Hippocampal formation (tissue), 2 donors: ENCODE data around the gene LSM6.

ENCODE experiments used
- DNase-seq, 2 donors: peaks; one replicate each; lab custom pipeline; 2025; lab: John Stamatoyannopoulos, UW

LSM6 gene

GRCh38 chr4:146175541-146176453 lies at the start of gene LSM6:
TSS of gene LSM6 (plus strand) at chr4:146175718. CDS start at chr4:146182922, 7,204 bp downstream.
- DNase-seq, result peak; percentile 91 to 92

GRCh38 chr4:146132445-146132844 lies 43.1 kb upstream of the LSM6 start:
- DNase-seq, result no peak

GRCh38 chr4:146134761-146135445 lies 40.6 kb upstream of the LSM6 start:
- peak in 1 of 2 donors; percentile 1 for DNase-seq

- no peak for DNase-seq
Measured at GRCh38 chr4:146135941-146136340, 39.6 kb upstream of the LSM6 start.

- no peak for DNase-seq
Measured at GRCh38 chr4:146142768-146143167, 32.8 kb upstream of the LSM6 start.

GRCh38 chr4:146143888-146144287 lies 31.6 kb upstream of the LSM6 start:
- DNase-seq, result no peak

GRCh38 chr4:146146918-146147317 lies 28.6 kb upstream of the LSM6 start:
- DNase-seq, result no peak

GRCh38 chr4:146148021-146148420 lies 27.5 kb upstream of the LSM6 start:
- no peak for DNase-seq

GRCh38 chr4:146154057-146154456 lies 21.5 kb upstream of the LSM6 start:
- DNase-seq, result no peak

GRCh38 chr4:146155152-146155724 lies 20.3 kb upstream of the LSM6 start:
- no peak for DNase-seq

GRCh38 chr4:146158036-146158745 lies 17.3 kb upstream of the LSM6 start:
- no peak for DNase-seq

- no peak for DNase-seq
Measured at GRCh38 chr4:146159384-146160058, 16.0 kb upstream of the LSM6 start.

- no peak for DNase-seq
Measured at GRCh38 chr4:146161243-146161642, 14.3 kb upstream of the LSM6 start.

- no peak for DNase-seq
Measured at GRCh38 chr4:146165221-146165620, 10.3 kb upstream of the LSM6 start.

GRCh38 chr4:146165840-146166239 lies 9.7 kb upstream of the LSM6 start:
- DNase-seq, result no peak

- no peak for DNase-seq
Measured at GRCh38 chr4:146170149-146170548, 5.4 kb upstream of the LSM6 start.

- no peak for DNase-seq
Measured at GRCh38 chr4:146176891-146177290, 1.4 kb downstream of the LSM6 start.

GRCh38 chr4:146178126-146178525 lies 2.6 kb downstream of the LSM6 start:
- no peak for DNase-seq

- peak in 1 of 2 donors; percentile 33 for DNase-seq
Measured at GRCh38 chr4:146179784-146180370, 4.4 kb downstream of the LSM6 start.

- DNase-seq, result no peak
Measured at GRCh38 chr4:146182443-146182842, 6.9 kb downstream of the LSM6 start.

- no peak for DNase-seq
Measured at GRCh38 chr4:146183209-146183608, 7.7 kb downstream of the LSM6 start.
